Measurements from ENCODE around the gene AZI2.
A peak's percentile ranks its signal among the peaks of the same experiment; 100 is the strongest.

The AZI2 gene

DNA sequence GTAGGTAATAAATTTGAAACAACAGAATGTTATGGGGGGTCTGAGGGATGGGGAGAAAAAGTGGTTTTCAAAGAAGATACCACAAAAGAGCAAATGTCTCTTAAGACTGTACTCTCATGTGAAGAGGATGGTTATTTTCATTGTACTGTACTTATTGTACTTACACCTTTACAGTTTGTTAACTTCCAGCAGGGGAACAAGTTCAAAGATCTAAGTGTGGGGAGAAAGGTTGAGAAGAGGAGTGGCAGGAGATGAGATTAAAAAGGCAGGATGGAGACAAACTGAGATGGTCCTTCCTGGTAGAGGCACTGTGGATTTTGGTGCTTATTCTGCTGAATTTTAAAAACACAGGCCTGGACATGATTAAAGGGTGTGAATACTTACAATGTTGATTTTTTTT, 5.5 kb downstream of the AZI2 start:
- Histone ChIP-seq H3K9me3 (replicated peaks in 1 of 11) (no peaks in the 10 kb centered on the region), H4K20me1 (peaks cover 0 to 11% (median 0%) of the 10 kb centered on the region in 11 experiments; a peak in 3 of 22 replicates), H3K27me3 (no peaks in the 10 kb centered on the region), H3K9ac (no peak overlapping the region), H3K4me2 (peak overlapping the region in 1 of 11 experiments; percentile 12; a peak in 1 of 22 replicates), H3K4me1 (peaks cover 9 to 41% (median 29%) of the 10 kb centered on the region in 10 experiments), H3K27ac (no peak overlapping the region), H3K4me3 (no peak overlapping the region), H3K36me3 (peaks cover 6 to 26% (median 24%) of the 10 kb centered on the region in 11 experiments; a peak in 20 of 22 replicates)
- no peak for TF ChIP-seq Cebpa-rat (IDR thresholded peaks at IDR 0.05)

DNA sequence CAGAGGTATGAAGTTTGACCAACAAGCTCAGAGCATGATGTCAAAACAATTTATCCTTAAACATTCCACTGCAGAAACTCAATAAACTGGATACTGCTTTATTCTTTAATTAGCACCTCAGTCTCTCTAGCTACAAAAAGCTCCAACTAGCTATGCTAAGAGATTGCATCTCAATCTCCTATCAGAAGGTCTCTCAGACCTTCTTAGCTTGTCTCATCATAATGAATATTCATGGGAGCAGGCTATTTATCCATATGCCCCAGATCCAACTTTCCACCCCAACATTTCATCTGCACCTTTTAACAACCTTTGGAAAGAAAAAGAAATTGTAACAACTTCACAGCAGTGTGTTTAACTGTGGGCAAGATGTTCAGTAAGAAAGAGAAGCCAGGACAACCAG, 11.4 kb downstream of the AZI2 start:
- Histone ChIP-seq H3K27ac (no peak overlapping the region), H3K9me3 (replicated peaks in 1 of 11) (no peaks in the 10 kb centered on the region), H3K36me3 (peaks cover 12 to 71% (median 49%) of the 10 kb centered on the region in 11 experiments; a peak in 21 of 22 replicates), H3K9ac (no peak overlapping the region), H3K4me3 (no peak overlapping the region), H4K20me1 (peaks cover 0 to 5% (median 0%) of the 10 kb centered on the region in 11 experiments; a peak in 3 of 22 replicates), H3K27me3 (no peaks in the 10 kb centered on the region), H3K4me1 (peaks cover 0 to 12% (median 7%) of the 10 kb centered on the region in 10 experiments; a peak in 8 of 20 replicates), H3K4me2 (no peak overlapping the region)
- TF ChIP-seq Cebpa-rat (IDR thresholded peaks at IDR 0.05), result no peak

DNA sequence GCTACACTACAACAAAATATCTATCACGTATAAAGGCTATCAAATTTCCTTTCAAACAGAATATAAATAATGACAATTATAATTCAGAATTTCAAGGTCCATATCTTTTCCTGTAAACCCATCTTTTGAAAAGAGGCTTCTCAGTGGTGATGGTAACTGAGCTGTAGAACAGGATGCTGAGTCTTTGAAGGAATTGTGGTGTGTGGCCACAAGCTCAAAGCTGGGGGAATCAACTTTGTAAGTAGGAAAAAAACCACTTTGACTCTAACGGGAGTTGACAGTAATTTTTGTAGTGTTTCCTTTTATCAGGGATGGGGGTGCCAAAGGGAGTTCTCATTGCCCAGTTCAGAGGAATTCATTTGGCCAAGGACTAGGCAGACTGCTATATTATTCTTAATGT, 13.4 kb downstream of the AZI2 start:
- Histone ChIP-seq H3K4me1 (peaks cover 0 to 18% (median 6%) of the 10 kb centered on the region in 10 experiments; a peak in 8 of 20 replicates), H3K4me3 (no peak overlapping the region), H3K27me3 (no peaks in the 10 kb centered on the region), H3K4me2 (peak overlapping the region in 3 of 11 experiments; percentile 1 to 4 (median 2); a peak in 1 of 22 replicates), H3K9ac (0 out of 22 replicates have a peak overlapping the region, but pooled peaks of 1 of the 11 experiments have one; percentile 3), H3K36me3 (peaks cover 8 to 85% (median 62%) of the 10 kb centered on the region in 11 experiments; a peak in 21 of 22 replicates), H4K20me1 (no peaks in the 10 kb centered on the region), H3K27ac (0 out of 22 replicates have a peak overlapping the region, but pooled peaks of 1 of the 11 experiments have one; percentile 10), H3K9me3 (replicated peaks in 1 of 11) (no peaks in the 10 kb centered on the region)
- TF ChIP-seq Cebpa-rat (IDR thresholded peaks at IDR 0.05), result no peak

DNA sequence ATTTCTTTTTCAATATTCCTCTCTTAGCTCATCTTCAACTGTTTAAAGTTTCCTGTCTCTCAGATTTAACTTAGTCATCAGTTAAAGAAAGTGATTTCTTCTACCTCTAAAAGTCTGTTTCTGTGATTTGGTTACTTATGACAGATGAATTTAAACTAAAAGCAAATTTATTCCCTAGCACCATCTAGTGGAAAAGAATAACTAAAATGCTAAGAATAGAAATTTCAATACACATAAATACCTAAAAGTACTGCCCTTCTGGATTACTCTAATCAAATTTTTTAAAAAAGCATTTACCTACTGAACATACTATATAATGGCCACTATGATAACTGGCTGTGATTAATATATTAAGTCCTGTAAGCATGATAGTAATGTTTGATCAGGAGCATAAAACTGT, 14.1 kb downstream of the AZI2 start:
- Histone ChIP-seq H4K20me1 (no peaks in the 10 kb centered on the region), H3K9me3 (replicated peaks in 1 of 11) (no peaks in the 10 kb centered on the region), H3K9ac (no peak overlapping the region), H3K27me3 (no peaks in the 10 kb centered on the region), H3K4me2 (no peak overlapping the region), H3K27ac (no peak overlapping the region), H3K4me3 (no peak overlapping the region), H3K4me1 (peaks cover 0 to 18% (median 6%) of the 10 kb centered on the region in 10 experiments; a peak in 8 of 20 replicates), H3K36me3 (peaks cover 8 to 82% (median 57%) of the 10 kb centered on the region in 11 experiments; a peak in 21 of 22 replicates)
- no peak for TF ChIP-seq Cebpa-rat (IDR thresholded peaks at IDR 0.05)

DNA sequence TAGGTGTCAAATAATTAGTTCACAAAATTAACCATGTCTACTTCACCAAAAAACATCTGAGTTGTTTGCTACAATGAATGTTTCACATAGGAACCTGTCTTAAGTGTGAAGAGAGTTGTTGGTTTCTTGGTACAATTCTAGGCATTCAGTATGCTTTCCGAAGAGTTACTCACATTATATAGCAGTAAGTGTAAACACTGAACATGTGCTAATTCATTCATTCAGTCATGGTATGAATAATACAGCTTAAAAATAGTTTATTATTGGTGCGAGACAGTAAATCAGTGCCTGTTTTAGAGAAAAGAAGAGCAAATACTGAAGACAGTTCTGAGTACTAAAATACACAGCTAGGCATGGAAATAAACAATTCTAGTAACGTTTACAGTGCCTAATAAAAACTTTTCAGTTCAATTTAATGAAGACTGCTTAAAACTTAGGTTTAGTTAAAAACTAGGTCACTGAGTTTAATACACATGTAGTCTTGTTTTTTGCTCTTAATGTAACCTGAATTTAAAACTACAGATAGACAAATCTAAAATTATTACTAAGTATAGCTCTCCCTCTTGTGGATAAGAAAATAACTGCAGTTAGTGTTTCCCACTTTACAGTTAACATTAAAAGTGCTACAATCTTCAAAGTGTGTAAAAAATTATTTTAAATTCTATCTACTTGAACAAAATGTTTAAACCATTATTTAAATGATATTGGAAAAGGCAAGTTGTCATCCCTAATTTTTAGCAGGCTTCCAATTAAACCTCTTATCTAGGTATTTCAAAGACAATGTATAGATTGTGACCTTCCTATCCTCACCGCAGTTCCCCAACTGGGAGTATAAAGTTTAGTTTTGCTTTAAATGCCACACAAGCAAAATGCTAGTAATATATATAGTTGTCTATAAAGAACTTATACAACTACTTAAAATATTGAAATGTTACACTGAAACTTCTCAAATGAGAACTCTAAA, 20.2 kb downstream of the AZI2 start:
- H4K20me1 ChIP-seq, result no peaks in the 10 kb centered on the region

DNA sequence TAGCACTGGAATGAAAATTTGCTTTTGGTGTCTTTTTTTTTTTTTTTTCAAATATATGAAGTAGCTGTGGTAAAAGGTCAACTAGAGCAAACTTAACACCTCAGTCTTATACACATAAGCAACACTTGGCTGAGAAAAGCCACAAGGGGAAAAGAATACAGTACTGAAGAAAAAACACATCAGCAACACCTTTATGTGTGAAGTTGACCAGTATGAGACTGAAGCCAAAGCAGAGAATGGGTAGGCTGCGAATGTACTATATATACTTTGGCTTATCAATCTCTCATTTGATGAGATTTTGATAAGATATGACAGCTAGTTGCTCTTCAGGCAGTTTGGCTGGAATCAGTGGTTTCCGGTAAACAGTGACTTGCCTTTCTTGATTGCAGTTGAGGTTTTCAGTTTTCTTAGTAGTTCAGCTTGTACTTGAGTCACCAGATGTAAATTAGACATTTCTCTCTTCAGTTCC, 22.1 kb downstream of the AZI2 start:
- Histone ChIP-seq H3K4me3 (no peak overlapping the region), H3K27ac (peak overlapping the region in 9 of 11 experiments; percentile 34 to 69 (median 59); a peak in 16 of 22 replicates), H3K27me3 (no peaks in the 10 kb centered on the region), H3K4me2 (peak overlapping the region; percentile 17 to 67 (median 38); a peak in 18 of 22 replicates), H3K9ac (peak overlapping the region in 3 of 11 experiments; percentile 7 to 14 (median 11); a peak in 5 of 22 replicates), H3K36me3 (peaks cover 14 to 75% (median 42%) of the 10 kb centered on the region in 11 experiments; a peak in 21 of 22 replicates), H3K9me3 (replicated peaks in 1 of 11) (no peaks in the 10 kb centered on the region), H4K20me1 (no peaks in the 10 kb centered on the region), H3K4me1 (peaks cover 13 to 83% (median 28%) of the 10 kb centered on the region in 10 experiments; a peak in 19 of 20 replicates)
- TF ChIP-seq Cebpa-rat (IDR thresholded peaks at IDR 0.05), result no peak

More for the DNA sequence above, 20.2 kb downstream of the AZI2 start:
- Histone ChIP-seq H3K27ac (no peak overlapping the region), H3K36me3 (peaks cover 14 to 70% (median 40%) of the 10 kb centered on the region in 11 experiments; a peak in 21 of 22 replicates), H3K9ac (no peak overlapping the region), H3K4me1 (peaks cover 13 to 64% (median 24%) of the 10 kb centered on the region in 10 experiments; a peak in 19 of 20 replicates), H3K9me3 (replicated peaks in 1 of 11) (no peaks in the 10 kb centered on the region), H3K4me2 (peak overlapping the region in 2 of 11 experiments; percentile 5 to 7; a peak in 2 of 22 replicates), H3K27me3 (no peaks in the 10 kb centered on the region), H3K4me3 (no peak overlapping the region)
- no peak for TF ChIP-seq Cebpa-rat (IDR thresholded peaks at IDR 0.05)

DNA sequence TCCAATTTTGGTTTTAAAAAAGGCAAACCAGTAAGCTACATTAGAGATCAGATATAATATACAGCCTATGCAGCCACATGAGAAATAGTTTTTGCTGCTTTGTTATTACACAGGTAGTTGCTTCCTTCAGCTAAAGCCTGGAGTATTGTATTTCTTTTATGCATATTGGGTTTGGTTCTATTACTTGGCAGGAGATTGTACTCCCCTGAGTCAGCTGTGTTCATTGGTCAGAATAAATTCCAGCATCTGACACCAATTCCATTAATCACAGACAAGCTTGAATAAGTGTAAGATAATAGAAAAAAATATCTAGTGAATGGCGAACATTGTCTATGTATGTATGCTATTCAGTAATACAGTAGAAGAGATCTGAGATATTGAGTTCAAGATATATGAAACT, 26.2 kb downstream of the AZI2 start:
- Histone ChIP-seq H3K4me3 (no peak overlapping the region), H3K27me3 (no peaks in the 10 kb centered on the region), H3K9ac (no peak overlapping the region), H4K20me1 (no peaks in the 10 kb centered on the region), H3K36me3 (peaks cover 28 to 84% (median 44%) of the 10 kb centered on the region in 11 experiments; a peak in 21 of 22 replicates), H3K4me2 (peak overlapping the region in 2 of 11 experiments; percentile 18 to 65; a peak in 3 of 22 replicates), H3K9me3 (replicated peaks in 1 of 11) (no peaks in the 10 kb centered on the region), H3K4me1 (peaks cover 14 to 79% (median 37%) of the 10 kb centered on the region in 10 experiments; a peak in 19 of 20 replicates), H3K27ac (no peak overlapping the region)
- TF ChIP-seq Cebpa-rat (IDR thresholded peaks at IDR 0.05), result no peak

DNA sequence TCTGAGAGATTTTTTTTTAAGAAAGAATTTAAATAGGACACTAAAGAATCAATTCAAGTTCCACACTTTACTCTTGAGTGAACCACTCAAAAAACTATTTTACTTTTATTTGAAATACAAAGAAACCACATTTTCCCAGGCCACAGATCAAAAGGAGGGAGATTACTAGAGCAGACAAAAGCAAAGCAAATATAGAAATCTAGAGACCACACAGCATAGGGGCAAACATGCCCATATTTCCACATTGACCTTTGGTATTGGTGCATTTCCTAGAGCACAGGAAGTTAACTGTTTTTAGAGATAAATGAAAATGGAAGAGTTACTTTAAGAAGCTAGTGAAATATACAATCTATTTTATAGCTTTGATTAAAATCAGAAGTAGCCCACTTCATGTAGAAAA, 27.6 kb downstream of the AZI2 start:
- Histone ChIP-seq H3K27me3 (no peaks in the 10 kb centered on the region), H4K20me1 (no peaks in the 10 kb centered on the region), H3K4me1 (peaks cover under 1 to 64% (median 28%) of the 10 kb centered on the region in 10 experiments; a peak in 18 of 20 replicates), H3K36me3 (peaks cover 28 to 78% (median 44%) of the 10 kb centered on the region in 11 experiments; a peak in 21 of 22 replicates), H3K9me3 (replicated peaks in 1 of 11) (no peaks in the 10 kb centered on the region), H3K4me2 (peak overlapping the region in 8 of 11 experiments; percentile 27 to 71 (median 60); a peak in 15 of 22 replicates), H3K9ac (no peak overlapping the region; a peak in 1 of 22 replicates), H3K27ac (peak overlapping the region in 5 of 11 experiments; percentile 27 to 69 (median 44); a peak in 6 of 22 replicates), H3K4me3 (no peak overlapping the region; a peak in 2 of 20 replicates)
- no peak for TF ChIP-seq Cebpa-rat (IDR thresholded peaks at IDR 0.05)
